Measurements from ENCODE around the gene KCTD7.
"Not testable (repeated sequence)": the region's sequence is repeated elsewhere in the genome, so short reads cannot be mapped to it uniquely, and the experiment has no call there.

- TF ChIP-seq CTCF (IDR thresholded peaks at IDR 0.05); RELA (CRISPR knock-in tag; IDR thresholded peaks at IDR 0.05; ENCODE audit: borderline replicate concordance): not testable (repeated sequence)
Observed at GRCh38 chr7:66685663-66686062, 57.0 kb downstream of the KCTD7 start.
